Stimulated activated CD8-positive, alpha-beta memory T cell treated with anti-CD3 and anti-CD28 coated beads, Interleukin-7, amount 100 ng/mL, for 1 hour (primary cell): ENCODE measurements around the gene TPM4.
"Not testable (repeated sequence)": the region's sequence is repeated elsewhere in the genome, so short reads cannot be mapped to it uniquely, and the experiment has no call there.

Experiments
- DNase-seq, 2 donors: peaks; one replicate each; pipeline ENCODE4 v3.0.0-alpha.2; 2020; ENCODE audit warnings: low read depth in 2 of 2

Gene TPM4

GRCh38 chr19:16076154-16076957 lies at the start of gene TPM4:
Gene TPM4, plus strand, starts transcription at chr19:16076495. Its CDS starts 71 bp downstream, at chr19:16076566.
- peak; percentile 56 to 72 for DNase-seq

DNA sequence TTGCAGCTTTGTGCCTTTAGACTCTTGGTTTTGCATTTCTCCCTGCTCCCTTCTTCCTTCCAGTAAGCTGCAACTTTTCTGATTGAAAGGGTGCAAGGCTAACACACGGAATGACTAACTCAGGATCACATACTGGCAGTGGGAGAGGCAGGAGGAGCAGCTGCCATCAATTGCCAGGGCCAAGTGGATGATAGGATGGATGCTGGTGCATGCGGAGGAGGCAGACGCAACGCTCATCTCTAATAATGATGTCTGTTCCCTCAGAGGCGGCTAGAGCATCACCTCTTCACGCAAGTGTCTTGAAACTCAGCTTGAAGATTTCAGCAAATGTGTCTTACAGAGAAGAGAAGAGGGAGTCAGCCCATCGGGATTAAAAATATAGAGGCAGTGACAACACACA lies 49.5 kb upstream of the TPM4 start:
- no peak for DNase-seq

DNA sequence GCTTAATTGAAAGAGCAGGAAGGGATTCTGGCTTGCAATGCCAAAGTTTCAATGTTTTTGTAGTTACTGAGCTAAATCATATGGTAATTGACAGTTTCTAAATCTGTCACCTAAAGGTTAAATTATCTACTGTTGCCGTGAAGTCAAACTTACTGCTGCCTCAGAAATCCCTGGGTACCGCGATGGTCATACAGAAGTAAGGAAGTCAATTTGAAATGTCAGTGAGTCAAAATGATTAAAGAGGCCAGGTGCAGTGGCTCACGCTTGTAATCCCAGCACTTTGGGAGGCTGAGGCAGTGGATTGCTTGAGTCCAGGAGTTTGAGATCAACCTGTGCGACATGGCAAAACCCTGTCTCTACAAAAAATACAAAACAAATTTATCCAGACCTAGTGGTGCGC lies 48.8 kb upstream of the TPM4 start:
- no peak for DNase-seq

DNA sequence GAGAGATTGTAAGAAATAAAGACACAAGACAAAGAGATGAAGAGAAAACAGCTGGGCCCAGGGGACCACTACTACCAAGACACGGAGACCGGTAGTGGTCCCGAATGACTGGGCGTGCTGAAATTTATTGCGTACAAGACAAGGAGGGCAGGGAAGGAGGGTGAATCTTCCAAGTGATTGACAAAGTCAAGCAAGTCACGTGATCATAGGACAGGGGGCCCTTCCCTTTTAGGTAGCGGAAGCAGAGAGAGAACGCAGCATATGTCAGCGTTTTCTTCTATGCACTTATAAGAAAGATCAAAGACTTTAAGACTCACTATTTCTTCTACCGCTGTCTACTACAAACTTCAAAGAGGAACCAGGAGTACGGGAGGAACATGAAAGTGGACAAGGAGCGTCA lies 46.1 kb upstream of the TPM4 start:
- DNase-seq: not testable (repeated sequence)

- DNase-seq: no peak
Measured at GRCh38 chr19:16030964-16031871, 45.1 kb upstream of the TPM4 start.

- DNase-seq: no peak
Measured at GRCh38 chr19:16031872-16032200, 44.5 kb upstream of the TPM4 start.

DNA sequence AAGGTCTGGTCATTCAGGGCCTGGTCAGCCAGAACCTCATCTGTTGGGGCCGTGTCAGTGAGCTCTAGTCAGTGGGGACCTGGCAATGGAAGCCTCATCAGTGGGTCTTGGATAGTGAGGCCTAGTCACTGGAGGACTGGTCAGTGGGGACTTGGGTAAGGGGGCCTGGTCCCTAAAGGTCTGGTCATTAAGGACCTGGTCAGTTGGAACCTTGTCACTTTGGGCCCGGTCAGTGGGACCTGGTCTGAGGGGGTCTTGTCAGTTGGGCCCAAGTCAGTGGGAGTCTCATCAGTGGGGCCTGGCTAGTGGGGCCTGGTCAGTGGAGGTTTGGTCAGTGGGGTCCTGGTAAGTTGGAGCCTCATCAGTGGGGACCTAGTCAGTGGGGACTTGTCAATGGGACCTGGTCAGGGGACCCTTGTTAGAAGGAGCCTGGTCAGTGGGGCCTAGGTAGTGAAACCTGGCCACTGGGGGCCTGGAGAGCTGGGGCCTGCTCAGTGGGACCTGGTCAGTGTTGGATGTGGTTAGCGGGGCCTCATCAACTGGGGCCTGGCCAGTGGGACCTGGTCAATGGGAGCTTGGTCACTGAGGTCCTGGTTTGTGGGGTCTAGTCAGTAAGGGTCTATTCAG lies 43.7 kb upstream of the TPM4 start:
- no peak for DNase-seq

DNA sequence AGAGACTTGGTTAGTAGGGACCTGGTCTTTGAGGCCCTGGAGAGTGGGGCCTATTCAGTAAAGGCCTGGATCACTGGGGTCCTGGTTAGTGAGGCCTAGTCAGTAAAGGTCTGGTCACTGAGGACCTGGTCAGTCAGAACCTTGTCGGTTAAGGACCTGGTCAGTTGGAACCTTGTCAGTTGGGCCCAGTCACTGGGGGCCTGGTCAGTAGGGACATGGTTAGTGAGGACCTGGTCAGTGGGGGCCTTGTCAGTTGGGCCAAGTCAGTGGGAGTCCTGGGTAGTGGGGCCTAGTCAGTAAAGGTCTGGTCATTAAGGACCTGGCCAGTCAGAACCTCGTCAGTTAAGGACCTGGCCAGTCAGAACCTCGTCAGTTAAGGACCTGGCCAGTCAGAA lies 43.2 kb upstream of the TPM4 start:
- no peak for DNase-seq

GRCh38 chr19:16033721-16034120 lies 42.6 kb upstream of the TPM4 start:
- DNase-seq: no peak

- no peak for DNase-seq
Measured at GRCh38 chr19:16034180-16034579, 42.1 kb upstream of the TPM4 start.

- DNase-seq: no peak
Measured at GRCh38 chr19:16034958-16035560, 41.2 kb upstream of the TPM4 start.

GRCh38 chr19:16035601-16036297 lies 40.5 kb upstream of the TPM4 start:
- DNase-seq: no peak

- no peak for DNase-seq
Measured at GRCh38 chr19:16036397-16036925, 39.8 kb upstream of the TPM4 start.

GRCh38 chr19:16036941-16037340 lies 39.4 kb upstream of the TPM4 start:
- DNase-seq: no peak

DNA sequence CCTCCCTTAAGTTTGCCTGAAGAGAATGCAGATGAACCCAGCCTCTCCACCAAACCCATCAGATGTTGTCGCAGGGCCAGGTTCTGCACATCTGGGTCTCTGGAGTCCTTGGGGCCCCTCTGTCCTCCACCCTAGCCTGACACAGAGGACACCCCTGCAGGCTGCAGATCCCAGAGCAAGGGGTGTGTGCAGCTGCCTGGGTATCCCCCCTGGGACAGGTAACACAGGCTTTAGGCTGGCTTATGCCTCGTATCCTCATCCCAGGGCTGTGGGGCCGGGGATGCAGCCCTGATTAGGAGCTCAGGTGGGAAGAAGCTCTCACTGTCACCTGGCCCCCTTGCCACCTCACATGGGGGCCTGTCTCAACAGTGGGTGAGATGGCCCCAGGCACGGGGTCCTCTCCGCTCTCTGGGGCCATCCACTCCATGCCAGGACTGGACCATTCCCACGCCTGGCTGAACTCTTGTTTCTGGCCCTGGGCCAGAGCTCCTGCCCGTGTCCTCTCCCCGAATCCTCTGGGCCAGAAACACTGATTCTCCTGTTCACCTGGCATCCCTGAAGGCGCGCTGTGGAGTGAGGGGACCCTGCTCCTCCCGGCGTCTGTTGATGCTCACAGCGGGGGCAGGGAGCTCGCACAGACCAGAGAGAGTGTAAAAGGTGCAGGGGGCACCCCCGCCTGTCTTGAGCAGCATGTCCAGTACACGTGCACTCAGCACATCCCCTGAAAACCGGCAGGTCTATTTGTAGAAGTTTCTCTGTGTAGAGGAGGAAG lies 38.7 kb upstream of the TPM4 start:
- DNase-seq: no peak

DNA sequence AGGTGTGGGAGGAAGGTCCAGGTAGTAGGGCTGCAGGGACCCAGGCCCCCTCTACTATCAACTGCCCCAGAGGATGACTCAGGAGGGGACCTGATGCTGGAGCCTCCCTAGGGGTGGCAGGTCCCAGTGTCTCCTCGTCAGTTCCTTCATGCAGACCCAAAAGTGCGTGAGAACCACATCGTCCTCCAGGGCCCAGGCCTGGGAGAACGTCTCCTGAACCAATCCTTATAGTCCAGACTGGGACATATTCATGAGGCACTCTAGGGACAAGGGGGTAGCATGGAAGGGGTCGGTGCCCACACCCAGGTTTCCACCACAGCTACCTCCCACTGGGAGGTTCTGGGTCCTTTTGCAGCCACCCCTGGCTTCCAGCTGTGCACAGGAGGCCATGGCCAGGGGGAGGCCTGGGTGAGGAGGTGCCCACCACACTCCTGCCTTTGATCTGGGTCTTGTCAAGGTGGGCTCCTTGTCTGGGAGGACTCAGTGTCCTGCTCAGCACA lies 38.0 kb upstream of the TPM4 start:
- no peak for DNase-seq

DNA sequence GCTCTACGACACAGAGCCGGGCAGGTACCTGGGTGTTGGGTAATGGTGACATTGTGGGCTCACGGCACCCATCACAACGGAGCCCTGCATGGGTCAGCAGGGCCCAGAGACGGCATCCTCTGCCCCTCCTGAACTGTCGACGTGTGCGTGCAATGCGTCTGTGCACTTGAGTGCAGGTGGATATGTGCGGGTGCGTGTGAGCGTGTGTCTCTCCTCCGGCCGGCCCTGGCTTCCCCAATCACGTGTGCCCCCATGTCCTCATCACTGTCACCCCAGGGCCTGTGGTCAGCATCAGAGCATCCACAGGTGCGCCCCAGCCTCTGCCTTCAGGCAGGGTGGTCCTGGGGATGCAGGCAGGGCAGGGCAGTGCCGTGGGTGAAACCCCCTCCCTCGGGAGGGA lies 37.2 kb upstream of the TPM4 start:
- no peak for DNase-seq

DNA sequence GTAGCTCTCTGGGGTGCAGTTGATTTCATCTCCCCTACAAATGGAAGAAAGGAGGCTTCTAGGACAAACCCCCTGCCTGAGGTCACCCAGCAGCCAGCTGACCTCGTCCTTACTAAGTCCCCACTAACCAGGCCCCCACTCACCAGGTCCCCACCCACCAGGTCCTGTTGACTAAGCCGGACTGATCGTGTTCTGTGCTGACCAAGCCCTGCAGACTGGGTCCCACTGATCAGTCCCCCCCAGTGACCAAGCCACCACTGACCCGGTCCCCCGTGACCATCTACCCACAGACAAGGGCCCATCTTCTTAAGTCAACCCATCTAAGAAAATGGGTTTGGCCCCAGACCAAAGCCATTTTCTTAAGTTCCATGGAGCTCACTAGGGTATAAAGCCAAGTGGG lies 36.8 kb upstream of the TPM4 start:
- DNase-seq: no peak

DNA sequence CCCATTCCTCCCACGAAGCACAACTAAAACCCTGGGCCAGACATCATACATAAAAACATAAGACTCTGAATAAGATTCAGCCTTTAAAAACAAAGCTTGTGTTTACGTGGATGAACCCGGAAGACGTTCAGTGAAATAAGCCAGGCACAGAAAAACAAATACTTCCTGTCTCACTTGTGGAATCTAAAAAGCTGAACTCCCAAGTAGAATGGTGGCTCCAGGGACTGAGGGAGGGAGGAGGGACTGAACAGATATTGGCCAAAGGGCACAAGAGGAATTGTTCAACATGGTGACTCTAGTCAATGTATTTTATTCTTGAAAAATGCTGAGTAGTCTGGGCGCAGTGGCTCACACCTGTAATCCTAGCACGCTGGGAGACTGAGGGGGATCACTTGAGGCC lies 35.7 kb upstream of the TPM4 start:
- DNase-seq: no peak

- DNase-seq: peak; percentile 43 to 69
Measured at GRCh38 chr19:16041299-16041990, 34.9 kb upstream of the TPM4 start.
